IMR-90 (cell line): Measurements from ENCODE around the gene MCFD2. TPM values are rescaled to one million over a fixed set of nuclear protein-coding genes. Genes with fewer than 3 reads are reported as not detected.

Experiments used
- CTCF ChIP-seq: conservative IDR thresholded peaks from 2 replicates; pipeline ENCODE4 v1.5.1; 2012; ENCODE audit warnings: mild to moderate bottlenecking, low read depth, low read length, improper control_type of control experiment
- FOS ChIP-seq: fragments of 150-350 bp; IDR thresholded peaks from 2 replicates; pipeline ENCODE4 v1.6.1; 2016; ENCODE audit warnings: low read depth, low read length
- polyA plus RNA-seq, 3 experiments: library from polyadenylated mRNA; depleted of rRNA; stranded (reverse); fragments of >200 nt; gene quantifications; 2 replicates each; pipeline ENCODE4 v1.2.3, GENCODE V29; 2012; ENCODE audit warnings: low replicate concordance in 1 of 3
- total RNA-seq: library from RNA; depleted of rRNA; stranded (reverse); fragments of >200 nt; gene quantifications from 2 replicates; pipeline ENCODE4 v1.2.3, GENCODE V29; 2012

The MCFD2 gene
- total and polyA plus RNA-seq, 2 of the 4 experiments (the other 2 are of a cell fraction): 145 to 177 TPM

- TF ChIP-seq CTCF (no peak), FOS (no peak)
These were observed 28.5 kb upstream of the MCFD2 start (continued) for GRCh38 chr2:46943881-46944798.
